ENCODE data around the gene CNGA2.
"Not testable (repeated sequence)": the region's sequence is repeated elsewhere in the genome, so short reads cannot be mapped to it uniquely, and the experiment has no call there.

Gene CNGA2

DNA sequence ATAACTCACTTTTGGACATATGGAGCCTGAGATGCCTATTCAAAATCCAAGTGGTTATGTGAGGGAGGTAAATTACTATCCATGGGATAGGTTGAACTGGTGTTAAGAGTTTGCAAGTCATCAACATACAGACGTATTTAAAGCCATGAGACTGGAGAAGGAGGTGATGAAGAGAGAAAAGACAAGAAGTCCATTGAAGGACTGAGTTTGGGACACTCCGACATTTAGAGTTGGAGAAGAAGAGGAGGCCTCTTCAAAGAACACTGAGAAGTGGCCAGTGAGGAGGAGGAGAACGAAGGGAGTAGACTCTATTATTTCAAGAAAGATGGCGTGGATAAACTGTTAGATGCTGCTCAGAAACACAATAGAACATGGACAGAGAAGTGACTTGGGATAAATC lies at the start of gene CNGA2:
TSS of gene CNGA2 (plus strand) at position 301 of the 400 bp plus-strand sequence. CDS start 3,738 bp downstream, outside the sequence.
- DNase-seq, result no peak

DNA sequence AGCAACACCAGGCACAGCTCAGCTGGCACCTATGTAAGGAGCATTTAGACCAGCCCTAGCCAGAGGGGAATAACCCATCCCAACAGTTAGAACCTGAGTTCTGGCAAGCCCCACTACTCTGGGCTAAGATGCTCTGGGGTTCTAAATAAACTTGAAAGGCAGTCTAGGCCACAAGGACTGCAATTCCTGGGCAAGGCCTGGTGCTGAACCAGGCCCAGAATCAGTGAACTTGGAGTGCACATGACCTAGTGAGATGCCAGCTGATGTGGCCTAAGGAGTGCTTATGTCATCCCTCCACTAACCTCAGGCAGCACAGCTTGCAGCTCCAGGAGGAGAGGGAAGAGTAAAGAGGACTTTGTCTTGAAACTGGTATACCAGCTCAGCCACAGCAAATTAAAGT lies 46.9 kb upstream of the CNGA2 start:
- DNase-seq, result no peak

DNA sequence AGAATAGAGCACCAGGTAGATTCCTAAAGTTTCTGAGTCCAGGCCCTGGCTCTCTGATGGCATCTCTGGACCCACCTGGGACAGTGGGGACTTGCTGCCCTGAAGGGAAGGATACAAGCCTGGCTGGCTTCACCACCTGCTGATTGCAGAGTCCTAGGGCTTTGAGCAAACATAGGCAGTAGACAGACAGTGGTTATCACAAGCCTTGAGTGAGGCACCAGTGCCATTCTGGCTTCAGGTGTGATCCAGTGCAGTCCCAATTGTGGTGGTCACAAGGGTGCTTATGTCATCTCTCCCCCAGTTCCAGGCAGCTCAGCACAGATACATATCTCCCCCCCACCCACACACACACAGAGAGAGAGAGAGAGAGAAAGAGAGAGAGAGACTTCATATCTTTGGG lies 45.9 kb upstream of the CNGA2 start:
- DNase-seq, result no peak

DNA sequence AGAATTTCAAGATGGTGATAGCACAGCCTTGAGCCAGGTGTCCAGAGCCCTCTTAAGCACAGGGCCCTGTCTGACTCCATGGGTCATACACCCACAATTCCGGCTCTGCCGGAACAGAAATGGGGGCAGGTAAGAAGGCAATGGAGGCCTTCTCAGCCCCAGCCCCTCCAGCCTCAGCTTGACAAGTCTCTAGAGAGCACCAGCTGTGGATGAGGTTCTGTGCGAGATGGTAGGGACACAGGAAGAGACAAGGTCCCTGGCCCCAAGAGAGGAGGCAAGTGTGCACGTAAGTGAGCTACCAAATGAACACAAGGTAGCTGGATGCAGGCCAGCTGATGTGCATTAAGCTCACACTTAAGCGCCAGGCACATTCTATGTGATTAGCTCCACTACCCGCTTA lies 41.7 kb upstream of the CNGA2 start:
- no peak for DNase-seq

DNA sequence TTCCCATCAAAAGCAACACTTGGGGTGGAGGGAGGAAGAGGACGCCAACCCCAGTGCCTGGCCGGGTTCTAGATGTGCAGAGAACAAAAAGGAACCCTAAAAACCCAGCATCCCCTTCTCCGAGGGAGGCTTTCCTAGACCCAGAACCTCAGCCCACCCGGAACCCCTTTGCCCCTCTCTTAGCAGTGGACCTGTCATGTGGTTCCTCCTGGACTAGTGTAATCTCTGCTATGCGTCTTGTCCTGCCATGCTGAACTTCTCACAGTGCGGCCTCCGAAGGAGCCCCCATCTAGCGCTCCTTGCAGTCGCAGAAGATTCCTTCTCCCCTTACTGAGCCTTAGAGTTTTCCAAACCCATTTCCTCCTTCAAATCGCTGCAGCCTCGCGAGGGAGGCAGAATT lies 40.4 kb upstream of the CNGA2 start:
- DNase-seq, result no peak

DNA sequence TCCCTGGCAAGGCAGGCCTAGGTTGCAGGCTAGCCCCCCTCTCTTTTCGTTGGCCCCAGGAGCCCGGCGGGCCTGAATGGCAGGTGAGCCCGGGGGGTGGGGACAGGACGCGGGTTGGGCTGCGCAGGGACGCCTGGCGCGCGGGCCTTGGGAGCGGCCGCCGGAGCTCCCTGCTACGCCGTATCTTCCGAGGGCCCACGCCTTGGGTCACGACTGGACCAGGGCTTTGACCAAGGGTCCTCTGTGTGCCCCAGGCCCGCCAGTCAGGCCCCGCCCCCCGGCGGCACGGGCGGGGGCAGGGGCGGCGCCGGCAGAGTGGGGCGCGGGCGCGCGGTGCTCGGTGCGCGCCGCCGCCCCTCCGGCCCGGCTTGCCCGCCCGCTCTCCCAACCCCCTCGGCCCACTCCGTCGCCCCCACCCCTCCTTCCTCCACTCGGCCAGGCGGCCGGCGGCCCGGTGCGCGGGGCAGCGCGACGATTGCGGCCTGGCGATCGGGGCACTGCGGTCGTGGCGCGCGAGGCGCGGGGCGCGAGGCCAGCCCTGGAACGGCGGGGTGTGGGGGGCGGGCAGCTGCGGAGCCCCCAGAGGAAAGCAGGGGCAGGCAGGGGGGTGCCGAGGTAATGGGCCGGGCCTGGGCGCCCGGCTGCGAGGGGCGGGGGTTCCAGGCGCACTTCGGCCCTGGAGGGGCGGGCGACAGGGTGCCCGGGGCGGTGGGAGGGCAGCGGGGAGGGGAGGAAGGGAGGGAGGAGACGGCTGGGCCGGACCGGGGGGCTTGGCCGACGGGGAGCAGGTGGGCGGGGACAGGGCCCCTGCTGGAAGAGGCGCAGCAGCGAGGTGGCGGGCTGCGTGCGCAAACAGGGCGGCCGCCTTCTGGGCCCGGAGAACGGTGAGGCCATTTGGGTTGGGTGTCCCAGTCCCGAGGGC lies 39.6 kb upstream of the CNGA2 start, which contains the start of gene PRRG3:
TSS of gene PRRG3 (plus strand) at position 798 of the 922 bp plus-strand sequence. CDS start 3,357 bp downstream, outside the sequence.
- DNase-seq, result peak; percentile 84

DNA sequence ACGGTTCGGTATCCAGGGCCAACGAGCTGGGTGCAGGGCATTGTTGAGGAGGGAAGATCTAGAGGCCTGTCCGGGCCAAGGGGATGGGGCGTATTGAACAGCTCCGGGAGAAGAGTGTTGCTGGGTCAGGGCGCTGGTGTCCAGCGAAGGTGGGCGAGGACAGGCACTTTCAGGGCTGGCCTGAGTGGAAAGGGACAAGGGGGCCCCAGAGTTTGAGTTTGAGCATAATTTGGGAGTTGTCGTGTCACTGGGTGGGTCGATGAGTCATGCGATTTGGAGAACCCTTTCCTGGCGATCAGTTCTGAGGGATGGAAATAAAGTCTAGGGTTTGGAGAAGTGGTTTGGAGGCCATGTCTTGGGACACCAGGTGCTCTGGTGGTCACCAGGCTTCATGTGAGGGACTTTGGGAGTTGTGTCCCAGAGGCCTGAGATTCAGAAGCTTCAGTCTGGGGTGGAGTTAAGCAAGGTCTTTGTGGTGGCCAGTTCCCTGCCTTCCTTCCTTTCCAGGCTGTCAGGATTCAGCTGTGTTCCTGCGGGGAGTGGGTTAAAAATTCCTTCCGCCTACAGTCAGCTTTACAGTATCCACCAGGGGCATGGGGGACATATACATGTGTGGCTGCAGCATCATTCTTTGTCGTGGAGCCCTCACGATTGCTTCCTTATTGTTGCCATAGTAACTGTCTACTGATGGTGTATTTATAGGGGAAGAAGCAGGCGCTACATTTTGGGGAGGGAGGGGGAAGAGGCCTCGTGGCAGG lies 38.8 kb upstream of the CNGA2 start:
- no peak for DNase-seq

DNA sequence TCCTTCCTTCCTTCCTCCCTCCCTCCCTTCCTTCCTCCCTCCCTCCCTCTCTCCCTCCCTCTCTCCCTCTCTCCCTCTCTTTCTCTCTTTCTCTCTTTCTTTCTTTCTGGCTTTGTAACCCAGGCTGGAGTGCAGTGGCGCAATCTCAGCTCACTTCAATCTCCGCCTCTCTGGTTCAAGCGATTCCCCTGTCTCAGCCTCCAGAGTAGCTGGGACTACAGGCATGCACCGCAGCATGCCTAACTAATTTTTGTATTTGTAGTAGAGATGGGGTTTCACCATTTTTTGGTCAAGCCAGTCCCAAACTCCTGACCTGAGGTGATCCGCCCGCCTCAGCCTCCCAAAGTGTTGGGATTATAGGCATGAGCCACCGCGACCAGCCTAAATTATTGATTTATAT lies 37.5 kb upstream of the CNGA2 start:
- DNase-seq, result not testable (repeated sequence)

DNA sequence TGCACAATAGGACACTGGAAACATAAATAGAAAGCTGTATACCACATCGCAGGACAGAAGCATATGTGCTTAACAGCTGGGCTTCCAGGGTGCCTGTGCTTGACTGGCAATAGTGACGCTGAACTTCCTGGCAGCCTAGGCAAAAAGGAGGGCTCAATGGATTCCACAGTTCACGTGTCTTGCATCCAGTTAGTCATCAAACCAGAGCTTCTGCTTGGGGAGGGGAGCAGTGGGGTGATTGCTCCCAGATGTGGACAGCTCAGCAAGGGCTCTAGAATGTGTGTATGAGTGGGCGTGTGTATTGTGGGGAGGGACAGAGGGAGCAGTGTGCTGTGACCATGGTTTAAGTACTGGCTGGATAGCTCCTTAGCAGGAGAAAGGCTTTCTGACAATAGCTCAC lies 37.0 kb upstream of the CNGA2 start:
- DNase-seq, result peak; percentile 86

DNA sequence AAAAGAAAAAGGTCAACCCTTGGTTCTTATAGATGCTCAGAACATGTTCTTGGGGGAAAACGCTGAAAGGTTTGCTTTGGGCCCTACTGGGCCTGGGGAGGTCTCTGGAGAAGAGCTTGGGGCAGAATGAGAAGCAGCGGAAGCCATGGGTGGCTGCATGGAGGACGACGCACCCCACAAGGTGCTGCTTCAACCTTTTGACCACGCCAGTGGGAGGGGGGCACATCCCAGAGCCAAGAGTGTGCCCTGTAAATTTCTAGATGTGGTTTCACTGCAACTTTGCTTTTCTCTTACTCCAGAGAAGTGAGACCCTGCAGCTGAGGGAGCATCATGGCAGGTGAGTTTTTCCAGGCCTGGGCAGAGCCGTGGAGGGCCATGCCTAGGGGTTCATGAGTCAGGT lies 36.1 kb upstream of the CNGA2 start:
- DNase-seq, result no peak

DNA sequence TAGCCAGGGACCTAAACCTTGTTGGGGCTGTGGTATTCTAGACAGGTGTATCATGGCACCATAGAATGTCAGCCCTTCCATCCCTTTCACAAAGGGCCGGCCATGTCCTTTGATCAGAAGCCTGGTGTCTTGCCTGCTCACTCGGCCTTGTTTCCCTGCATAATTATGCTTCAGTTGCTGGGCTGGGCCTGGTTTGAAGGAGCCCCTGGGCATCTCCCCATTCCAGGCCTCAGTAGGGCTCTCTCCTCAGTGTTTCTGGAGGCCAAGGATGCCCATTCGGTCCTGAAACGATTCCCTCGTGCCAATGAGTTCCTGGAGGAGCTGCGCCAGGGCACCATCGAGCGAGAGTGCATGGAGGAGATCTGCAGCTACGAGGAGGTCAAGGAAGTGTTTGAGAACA lies 34.8 kb upstream of the CNGA2 start:
- no peak for DNase-seq

DNA sequence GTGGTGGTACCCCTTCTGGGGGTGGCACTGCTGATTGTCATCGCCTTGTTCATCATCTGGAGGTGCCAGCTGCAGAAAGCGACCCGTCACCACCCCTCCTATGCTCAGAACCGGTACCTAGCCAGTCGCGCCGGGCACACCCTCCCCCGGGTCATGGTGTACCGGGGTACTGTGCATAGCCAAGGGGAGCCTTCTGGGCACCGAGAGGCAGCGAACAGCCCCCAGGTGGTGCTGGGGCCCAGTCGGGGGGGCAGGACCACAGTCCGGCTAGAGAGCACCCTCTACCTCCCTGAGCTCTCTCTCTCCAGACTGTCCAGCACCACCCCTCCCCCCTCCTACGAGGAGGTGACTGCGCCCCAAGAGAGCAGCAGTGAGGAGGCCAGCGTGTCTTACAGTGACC lies 34.0 kb upstream of the CNGA2 start:
- no peak for DNase-seq

DNA sequence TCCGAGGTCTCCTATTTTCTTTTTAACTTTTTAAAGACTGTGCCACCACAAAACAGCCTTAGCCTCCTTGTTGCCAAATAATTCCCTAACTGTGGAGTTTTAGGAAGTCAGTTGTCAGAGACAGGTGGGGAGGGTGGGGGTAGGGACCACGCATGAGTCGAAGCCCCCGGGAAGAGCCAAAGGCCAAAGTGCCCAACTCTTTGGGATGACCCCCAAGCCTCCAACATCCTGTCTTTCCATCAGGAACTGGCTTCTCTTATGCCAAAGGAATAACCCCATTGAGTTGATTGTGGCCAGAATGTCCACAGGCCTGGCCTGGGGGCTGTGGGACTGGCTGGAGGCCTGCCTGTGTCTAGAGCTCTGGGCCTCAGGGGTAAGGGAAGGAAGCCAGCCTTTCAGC lies 33.5 kb upstream of the CNGA2 start:
- DNase-seq, result no peak

DNA sequence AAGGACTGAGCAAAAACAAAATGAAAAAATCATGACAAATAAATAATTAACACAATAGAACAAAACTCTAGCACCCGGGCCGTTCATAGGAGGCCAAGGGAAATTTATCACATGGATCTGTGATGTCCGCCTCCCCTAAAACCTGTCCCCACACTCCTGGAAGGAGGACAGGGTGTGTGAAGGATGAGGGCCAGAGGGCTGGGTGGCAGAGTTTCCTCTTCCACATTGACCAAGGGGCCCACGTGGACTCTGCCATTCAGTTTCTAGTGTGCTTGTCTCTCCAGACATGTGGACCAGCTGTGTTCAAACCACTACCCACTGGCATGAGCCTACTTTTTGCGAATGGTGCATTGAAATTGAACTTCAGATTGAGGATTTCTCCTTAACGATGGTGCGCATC lies 33.0 kb upstream of the CNGA2 start:
- no peak for DNase-seq

DNA sequence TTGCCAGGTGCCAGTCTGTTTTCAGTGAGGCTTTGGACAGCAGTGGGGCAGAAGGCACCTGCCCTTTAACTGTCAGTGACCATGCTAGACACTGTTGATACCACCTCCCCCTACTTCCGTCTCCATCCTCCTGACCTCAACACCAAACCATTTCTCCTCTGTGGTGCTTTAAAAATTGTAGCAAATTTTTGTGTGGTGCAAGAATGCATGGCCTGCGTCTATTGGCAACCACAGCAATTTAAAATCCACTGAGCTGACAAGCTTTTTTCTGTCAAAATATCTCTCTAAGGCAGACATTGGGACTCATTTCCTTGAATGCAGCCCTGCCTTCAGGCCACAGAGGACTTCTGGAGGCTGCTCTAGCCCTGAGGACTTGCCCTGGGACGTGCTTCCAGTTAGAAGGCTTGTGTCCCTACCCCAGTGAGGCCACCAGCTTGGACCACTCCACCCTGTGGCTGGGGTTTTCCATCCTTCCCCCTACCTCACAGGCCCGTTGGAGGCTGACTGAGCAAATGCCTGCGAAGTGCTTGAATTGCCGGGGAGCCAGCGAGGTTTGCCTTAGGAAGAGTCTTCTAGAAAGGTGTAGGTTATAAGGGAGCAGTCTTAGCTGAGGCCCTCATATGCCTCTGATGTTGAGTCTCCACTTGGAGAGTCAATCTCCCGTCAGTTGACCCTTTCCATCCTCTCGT lies 32.4 kb upstream of the CNGA2 start:
- no peak for DNase-seq

DNA sequence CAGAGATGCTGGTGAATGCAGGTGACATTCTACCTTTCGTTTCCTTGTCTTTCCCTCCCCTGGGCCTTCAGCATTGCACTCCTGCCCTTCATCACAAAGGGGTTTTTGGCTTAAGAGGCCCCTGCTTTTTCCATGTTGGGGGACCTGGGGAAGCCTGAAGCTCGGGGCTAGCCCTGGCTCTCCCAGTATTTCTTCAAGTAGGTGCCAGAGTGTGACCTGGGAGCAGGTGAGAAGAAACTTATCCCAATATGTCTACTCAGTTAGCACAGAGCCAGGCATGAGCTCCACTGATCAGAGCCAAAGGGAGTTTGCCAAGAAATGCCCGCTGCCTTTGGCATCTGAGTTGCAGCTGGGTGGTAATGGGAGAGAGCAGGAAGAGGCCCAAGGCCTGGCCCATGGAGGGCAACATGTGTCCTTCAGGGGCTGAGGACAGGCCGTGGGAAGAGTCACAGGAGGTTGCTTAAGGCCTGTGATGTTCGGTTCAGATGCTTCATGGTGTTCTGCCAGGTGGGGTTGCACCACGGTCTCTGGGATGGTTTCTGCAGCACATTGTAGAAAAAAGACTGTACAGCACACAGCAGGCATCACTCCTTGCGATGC lies 31.7 kb upstream of the CNGA2 start:
- DNase-seq, result no peak

DNA sequence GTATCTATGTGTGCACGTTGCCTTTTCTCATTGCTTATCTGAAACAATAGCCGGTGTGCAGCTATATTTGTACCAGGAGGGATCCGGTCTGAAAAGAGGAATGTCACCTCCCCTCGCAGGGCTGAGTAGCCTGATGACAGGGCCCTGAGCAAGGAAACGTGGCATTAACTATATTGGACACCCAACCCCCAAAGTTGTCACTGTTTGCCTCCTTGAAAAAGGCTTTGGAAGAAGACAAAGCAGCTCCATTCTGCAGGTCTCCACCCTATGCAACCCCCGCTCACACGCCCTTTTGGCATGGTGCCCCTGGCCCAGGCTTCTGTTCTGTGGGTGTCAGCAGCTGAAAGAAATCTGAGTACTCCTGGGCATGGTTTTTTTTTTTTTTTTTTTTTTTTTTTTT lies 31.1 kb upstream of the CNGA2 start:
- peak; percentile 85 for DNase-seq

DNA sequence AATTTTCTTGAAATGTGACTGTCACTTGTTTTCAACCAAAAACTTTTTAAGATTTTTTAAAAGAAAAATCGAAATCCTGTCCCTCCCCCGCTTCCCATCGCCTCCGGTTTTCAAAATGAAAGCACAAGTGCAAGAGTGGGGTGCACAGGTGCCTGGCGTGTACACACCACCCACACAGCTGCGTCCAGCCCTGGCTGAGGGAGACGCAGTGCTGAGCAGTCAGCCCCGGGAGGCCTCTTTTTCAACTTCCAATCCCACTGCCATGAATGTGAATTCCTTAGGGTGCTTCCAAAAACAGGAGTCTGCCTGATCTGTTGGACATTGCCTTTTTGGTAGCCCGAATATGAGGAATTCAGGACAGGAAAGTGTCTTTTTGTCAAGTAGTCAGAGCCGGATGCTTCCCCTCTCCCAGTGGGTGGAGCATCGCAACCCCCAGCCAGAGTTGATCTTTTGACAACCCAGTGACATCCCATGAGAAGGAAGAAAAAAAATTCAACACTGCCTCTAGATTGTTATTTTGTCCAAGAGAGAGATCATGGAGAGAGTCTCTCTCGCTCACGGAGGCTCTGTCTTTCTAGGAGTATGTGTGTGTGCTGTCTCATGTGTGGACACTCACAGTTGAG lies 30.4 kb upstream of the CNGA2 start:
- DNase-seq, result no peak

DNA sequence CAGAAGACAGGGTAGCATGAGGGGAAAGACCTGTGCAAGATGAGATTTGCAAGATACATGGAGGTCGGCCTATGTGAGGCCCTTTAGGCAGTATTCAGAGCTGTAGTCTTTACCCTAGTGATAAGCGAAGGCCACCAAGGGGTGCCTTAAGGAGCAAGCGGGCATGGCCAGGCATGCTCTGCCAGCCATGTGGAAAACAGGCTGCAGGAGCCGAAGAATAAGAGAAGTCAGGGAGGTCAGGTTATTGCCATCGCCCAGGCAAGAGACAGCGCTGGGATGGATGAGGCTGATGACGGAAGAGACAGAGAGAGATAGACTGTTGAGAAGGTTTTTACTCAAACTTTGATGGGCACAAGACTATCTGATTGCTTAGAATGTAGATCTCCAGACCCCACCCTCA lies 25.7 kb upstream of the CNGA2 start:
- no peak for DNase-seq

DNA sequence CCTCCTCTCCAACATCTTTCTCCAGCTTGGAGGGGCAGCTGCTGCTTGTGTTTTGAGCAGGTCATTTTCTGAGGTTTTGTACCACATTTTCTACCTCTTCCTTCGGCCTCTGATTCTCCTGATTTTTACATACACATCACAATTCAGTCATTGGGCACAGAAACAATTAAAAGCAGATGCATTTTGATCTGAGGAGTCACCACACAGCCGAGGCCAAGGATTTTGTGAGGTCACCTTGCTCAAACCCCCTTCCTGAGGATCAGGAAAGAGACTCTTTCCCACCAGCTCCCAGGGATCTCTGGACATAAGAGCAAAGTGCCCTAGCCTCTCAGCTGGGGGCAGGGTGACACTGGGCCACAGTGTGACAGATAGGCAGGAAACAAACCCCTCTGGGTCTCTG lies 24.1 kb upstream of the CNGA2 start:
- DNase-seq, result no peak

DNA sequence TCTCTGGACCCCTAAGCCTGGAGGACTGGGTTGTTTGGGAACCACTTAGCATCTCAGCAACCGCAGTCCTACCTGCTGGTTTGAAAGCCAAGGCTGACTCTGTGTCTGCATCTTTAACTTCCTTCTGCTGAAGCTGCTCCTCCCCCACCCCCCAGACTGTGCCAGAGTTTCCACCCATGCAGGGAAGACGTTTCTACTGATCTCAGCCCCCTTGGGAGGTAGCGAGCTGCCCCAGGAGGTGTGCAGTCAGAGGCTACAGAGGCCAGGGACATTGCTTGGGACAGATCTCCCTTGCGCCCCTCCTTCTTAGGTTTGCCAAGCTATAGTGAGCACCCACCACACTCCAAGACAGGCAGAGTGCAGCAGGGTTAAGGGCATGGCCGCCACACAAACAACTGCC lies 23.4 kb upstream of the CNGA2 start:
- DNase-seq, result no peak

DNA sequence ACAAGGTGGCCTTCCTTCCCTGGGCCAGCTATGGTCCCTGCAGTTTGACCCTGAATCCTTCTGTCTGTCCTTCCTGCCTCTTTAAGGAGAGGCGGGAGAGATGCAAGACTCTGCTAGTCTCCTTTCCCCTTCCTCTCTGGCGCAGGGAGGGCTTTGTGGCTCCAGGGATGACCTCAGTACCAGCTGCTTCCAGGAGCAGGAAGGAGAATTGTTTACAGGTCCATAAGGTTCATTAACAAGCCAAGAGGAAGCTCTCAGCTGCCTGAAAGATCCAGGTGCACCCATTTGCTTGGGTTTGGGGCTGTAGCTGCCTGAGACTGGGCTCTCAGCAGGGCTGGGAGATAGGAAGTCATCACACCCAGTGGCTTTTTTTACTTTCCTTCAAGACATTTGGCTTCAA lies 22.8 kb upstream of the CNGA2 start:
- no peak for DNase-seq

DNA sequence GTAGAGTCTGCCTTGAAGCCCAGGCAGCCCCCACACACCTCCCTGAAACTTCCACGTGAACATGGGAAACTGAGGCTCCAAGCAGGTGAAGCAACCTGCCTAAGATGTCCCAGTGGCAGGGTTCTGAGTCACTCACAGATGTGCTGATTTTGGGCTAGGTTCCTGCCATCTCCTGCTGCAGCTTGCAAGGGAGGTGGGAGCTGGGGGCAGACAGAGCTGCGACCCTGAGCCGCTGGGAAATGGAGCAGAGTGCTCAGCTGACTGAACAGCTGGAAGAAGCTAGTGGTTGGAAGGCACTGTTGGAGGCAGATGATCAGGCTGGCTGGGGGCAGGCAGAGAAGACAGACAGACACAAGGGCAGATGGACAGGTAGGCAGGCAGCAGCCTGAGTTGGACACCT lies 22.3 kb upstream of the CNGA2 start:
- no peak for DNase-seq

Measured in left hindlimb (tissue), 1 donor.